ENCODE data around the gene VGF. TPM values are rescaled to one million over a fixed set of nuclear protein-coding genes. Genes with fewer than 3 reads are reported as not detected.

VGF gene
- total and polyA plus RNA-seq, 7 donors = 0.03 to 4.3 (median 0.10) TPM; not detected in 4

- no peak for DNase-seq
- 61 to 69% (median 62%) methylated on average over 6 of the region's 6 CpGs for WGBS, 3 donors
- H3K36me3 ChIP-seq (ENCODE audit: insufficient read depth in 1 of 2, low read depth in 1 of 2) = no peaks in the 10 kb centered on the region
- no peak overlapping the region for H3K4me3 ChIP-seq
- no peaks in the 10 kb centered on the region for H3K9me3 ChIP-seq
- H3K27ac ChIP-seq = no peak overlapping the region
- no peak for TF ChIP-seq CTCF (IDR thresholded peaks at IDR 0.05)
- no peaks in the 10 kb centered on the region for H3K4me1 ChIP-seq
- ATAC-seq = no peak
- H3K27me3 ChIP-seq (ENCODE audit: insufficient read depth in 3 of 3, low read length in 2 of 3) = peaks cover 0 to 45% (median 2%) of the 10 kb centered on the region in 3 donors
- intact Hi-C loops (cut with DNase I) = no loop called here
Measured at GRCh38 chr7:101186194-101186593, 20.8 kb upstream of the VGF start.

- Histone ChIP-seq H3K9me3 (no peaks in the 10 kb centered on the region), H3K27me3 (ENCODE audit: insufficient read depth in 3 of 3, low read length in 2 of 3) (peaks cover 0 to 54% (median under 1%) of the 10 kb centered on the region in 3 donors), H3K4me1 (no peaks in the 10 kb centered on the region), H3K4me3 (no peak overlapping the region), H3K27ac (no peak overlapping the region), H3K36me3 (ENCODE audit: insufficient read depth in 1 of 2, low read depth in 1 of 2) (no peaks in the 10 kb centered on the region)
- intact Hi-C loops (cut with DNase I) = no loop called here
- ATAC-seq (no peak), DNase-seq (no peak)
- WGBS, 3 donors = 38 to 47% (median 43%) methylated on average over 5 of the region's 5 CpGs
- TF ChIP-seq CTCF (IDR thresholded peaks at IDR 0.05) = no peak
Measured at GRCh38 chr7:101185258-101185839, 20.0 kb upstream of the VGF start.

GRCh38 chr7:101180130-101180755, 14.9 kb upstream of the VGF start, which contains the start of gene NAT16:
TSS of gene NAT16 (minus strand) at chr7:101180293. CDS start at chr7:101174807, 5,486 bp downstream.
- WGBS, 3 donors = 2 to 3% (median 2%) methylated on average over 42 to 56 of the region's 56 CpGs
- H3K4me3 ChIP-seq = no peak within 1 kb of the TSS

GRCh38 chr7:101179713-101180112, 14.3 kb upstream of the VGF start:
- intact Hi-C loops (cut with DNase I) = no loop called here
- H3K4me3 ChIP-seq = no peak overlapping the region
- WGBS, 3 donors = 0% methylated on average over 14 to 27 of the region's 27 CpGs

More at GRCh38 chr7:101180130-101180755, 14.9 kb upstream of the VGF start, which contains the start of gene NAT16:
- H3K36me3 ChIP-seq (ENCODE audit: insufficient read depth in 1 of 2, low read depth in 1 of 2) = no peaks in the 10 kb centered on the region
- no peak for TF ChIP-seq CTCF (IDR thresholded peaks at IDR 0.05)
- no peaks in the 10 kb centered on the region for H3K4me1 ChIP-seq
- intact Hi-C loops (cut with DNase I) = no loop called here
- H3K27ac ChIP-seq = no peak within 1 kb of the TSS
- ATAC-seq (no peak), DNase-seq (no peak)
- H3K9me3 ChIP-seq = no peaks in the 10 kb centered on the region
- H3K27me3 ChIP-seq (ENCODE audit: insufficient read depth in 3 of 3, low read length in 2 of 3) = peaks cover 0 to 76% (median 18%) of the 10 kb centered on the region in 3 donors

More at GRCh38 chr7:101179713-101180112, 14.3 kb upstream of the VGF start:
- H3K4me1 ChIP-seq = no peaks in the 10 kb centered on the region
- no peak for TF ChIP-seq CTCF (IDR thresholded peaks at IDR 0.05)
- H3K27ac ChIP-seq = no peak overlapping the region
- ATAC-seq (no peak), DNase-seq (no peak)
- no peaks in the 10 kb centered on the region for H3K36me3 ChIP-seq (ENCODE audit: insufficient read depth in 1 of 2, low read depth in 1 of 2)
- peaks cover 0 to 81% (median 21%) of the 10 kb centered on the region in 3 donors for H3K27me3 ChIP-seq (ENCODE audit: insufficient read depth in 3 of 3, low read length in 2 of 3)
- H3K9me3 ChIP-seq = no peaks in the 10 kb centered on the region
